Mucosa of descending colon (tissue), 3 donors: Measurements from ENCODE around the gene BUB3. TPM values are rescaled to one million over a fixed set of nuclear protein-coding genes. Genes with fewer than 3 reads are reported as not detected.

Experiments used
- ATAC-seq: fragments of 200-7000 bp; cut with Tn5 transposase; one replicate; pipeline ENCODE4 v1.9.1; 2020; ENCODE audit warnings: mild to moderate bottlenecking, moderate library complexity
- DNase-seq, 3 donors: peaks; one replicate each; pipeline ENCODE4 v3.0.0-alpha.2; 2020
- H3K36me3 ChIP-seq: fragments of 200-600 bp; one replicate; pipeline ENCODE4 v1.8.0; 2021; ENCODE audit warnings: low read depth, mild to moderate bottlenecking
- H3K4me1 ChIP-seq: fragments of 200-600 bp; one replicate; pipeline ENCODE4 v1.8.0; 2021; ENCODE audit warnings: low read depth, mild to moderate bottlenecking
- H3K4me3 ChIP-seq: fragments of 200-600 bp; one replicate; pipeline ENCODE4 v1.8.0; 2021; ENCODE audit warnings: mild to moderate bottlenecking
- H3K9me3 ChIP-seq: fragments of 200-600 bp; one replicate; pipeline ENCODE4 v1.8.0; 2021; ENCODE audit warnings: mild to moderate bottlenecking
- CTCF ChIP-seq: fragments of 200-600 bp; IDR thresholded peaks from one replicate; pipeline ENCODE4 v1.8.0; 2022; ENCODE audit warnings: antibody characterized with exemption, mild to moderate bottlenecking
- intact Hi-C, 2 donors: fragments of 100-400 bp; cut with DNase I in 1 of 2; cut with micrococcal nuclease in 1 of 2; formaldehyde crosslinking; loops; one replicate each; pipeline versions ENCODE4 v1.11.0 to v1.11.1; 2022; cut with DNase I, micrococcal nuclease
- total RNA-seq, 3 donors: library from RNA; stranded (reverse); fragmentation: NEBNext Ultra II Directional in 2 of 3; extraction: Animal tissue kit (Norgen Biotek cat#: 25700) in 2 of 3; gene quantifications; one replicate each; pipeline versions ENCODE4 v1.2.1 to v1.2.4, GENCODE V29; 2021 to 2023
- donor health status: DM: no; HTN: no; CAD: no; lungs with moderate emphysema.
- donor health status: DM: no; HTN: no; CAD: no.
- donor health status: DM: no; HTN: yes; CAD: no.

Gene BUB3
- total RNA-seq, 3 donors from 2014 or later, result 65.0 to 81.1 (median 68.4) TPM

DNA sequence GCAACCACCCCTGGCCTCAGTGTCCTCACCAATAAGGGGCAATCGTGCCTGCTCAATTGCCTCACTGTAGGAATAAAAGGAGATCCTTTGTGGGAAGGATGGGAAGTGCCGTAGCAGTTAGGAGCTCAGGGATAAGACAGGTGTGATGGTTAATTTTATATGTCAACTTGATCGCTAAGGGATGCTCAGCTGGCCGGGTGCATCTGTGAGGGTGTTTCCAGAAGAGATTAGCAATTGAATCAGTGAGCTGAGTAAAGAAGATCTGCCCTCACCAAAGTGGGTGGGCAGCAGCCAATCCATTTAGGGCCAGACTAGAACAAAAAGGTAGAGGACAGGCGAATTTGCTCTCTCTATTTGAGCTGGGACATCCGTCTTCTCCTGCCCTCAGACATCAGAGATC, 46.3 kb downstream of the BUB3 start:
- Histone ChIP-seq H3K4me3 (no peak overlapping the region), H3K36me3 (no peaks in the 10 kb centered on the region), H3K4me1 (no peaks in the 10 kb centered on the region), H3K9me3 (no peaks in the 10 kb centered on the region)
- no peak for ATAC-seq
- intact Hi-C loops, result no loop called here
- TF ChIP-seq CTCF, result no peak
- no peak for DNase-seq

DNA sequence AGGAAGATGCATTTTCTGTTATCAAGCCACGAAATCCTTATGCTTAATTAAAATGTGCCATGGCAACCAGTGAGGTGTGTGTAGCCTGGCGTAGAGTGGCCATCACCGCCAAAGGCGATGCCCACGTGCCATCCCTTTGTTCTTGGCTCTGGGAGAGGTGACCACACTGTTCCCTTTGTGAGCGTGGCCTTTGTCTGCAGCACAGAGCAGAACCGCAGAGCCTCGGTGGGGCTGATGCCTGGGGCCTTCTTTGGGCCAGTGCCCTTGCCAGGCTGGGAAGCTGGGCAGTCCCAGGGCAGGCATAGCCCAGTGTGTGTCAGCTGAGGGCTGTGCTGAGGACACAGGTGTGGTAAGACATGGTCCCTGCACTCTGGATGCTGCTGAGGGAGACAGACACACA, 48.3 kb downstream of the BUB3 start:
- Histone ChIP-seq H3K4me1 (no peaks in the 10 kb centered on the region), H3K4me3 (no peak overlapping the region), H3K9me3 (peaks cover 2% of the 10 kb centered on the region), H3K36me3 (no peaks in the 10 kb centered on the region)
- intact Hi-C loops, result no loop called here
- DNase-seq, result no peak
- ATAC-seq, result no peak
- no peak for TF ChIP-seq CTCF

DNA sequence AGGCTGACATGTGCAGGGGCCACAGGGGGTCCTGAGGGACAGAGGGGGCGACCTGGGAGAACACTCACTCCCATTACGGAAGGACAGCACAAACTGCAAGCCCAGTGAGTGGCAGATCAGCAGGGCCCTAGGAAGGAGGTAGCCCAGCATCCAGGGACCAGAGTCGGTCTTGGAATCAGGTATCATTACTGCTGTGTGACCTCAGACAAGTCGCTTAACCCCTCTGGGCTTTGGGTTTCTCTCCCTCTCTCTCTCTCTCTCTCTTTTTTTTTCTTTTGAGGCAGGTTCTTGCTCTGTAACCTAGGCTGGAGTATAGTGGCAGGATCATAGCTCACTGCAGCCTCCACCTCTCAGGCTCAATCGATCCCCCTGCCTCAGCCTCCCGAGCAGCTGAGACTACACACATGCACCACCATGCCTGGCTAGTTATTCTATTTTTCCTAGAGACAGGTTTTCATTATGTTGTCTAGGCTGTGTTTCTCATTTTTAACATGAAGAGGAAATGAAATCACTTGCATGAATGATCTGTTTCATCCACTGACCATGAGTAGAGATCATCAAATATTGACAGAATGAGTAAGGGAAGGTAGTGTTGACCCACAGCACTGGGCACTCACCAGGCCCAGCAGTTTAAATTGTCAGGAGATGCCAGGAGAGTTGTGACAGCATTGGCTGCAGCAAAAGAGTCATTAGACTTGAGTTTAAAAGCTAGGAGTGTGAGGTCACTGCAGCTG, 49.4 kb downstream of the BUB3 start:
- H3K36me3 ChIP-seq, result no peaks in the 10 kb centered on the region
- DNase-seq, result no peak
- H3K4me1 ChIP-seq, result no peaks in the 10 kb centered on the region
- H3K4me3 ChIP-seq, result no peak overlapping the region
- no peak for TF ChIP-seq CTCF
- peak; percentile 52 for ATAC-seq
- intact Hi-C loops, result no loop called here
- H3K9me3 ChIP-seq, result peaks cover 10% of the 10 kb centered on the region

DNA sequence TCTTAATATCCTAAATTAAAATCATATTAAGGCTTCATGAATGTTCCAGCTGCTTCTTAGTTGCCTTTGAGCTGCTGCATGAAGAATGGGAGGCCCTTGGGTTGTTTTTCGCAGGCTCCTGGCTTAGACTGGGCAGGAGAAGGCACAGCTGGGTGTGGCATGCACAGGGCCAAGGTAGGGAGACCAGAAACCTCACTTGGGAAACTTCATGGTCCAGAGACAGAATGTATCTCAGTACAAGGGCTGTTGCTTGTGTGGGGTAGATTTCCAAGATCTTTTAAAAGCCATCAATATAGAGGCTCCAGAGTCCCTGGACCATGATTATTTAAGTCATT, 49.9 kb downstream of the BUB3 start:
- Histone ChIP-seq H3K4me3 (no peak overlapping the region), H3K9me3 (peaks cover 10% of the 10 kb centered on the region), H3K36me3 (no peaks in the 10 kb centered on the region), H3K4me1 (no peaks in the 10 kb centered on the region)
- intact Hi-C loops, result no loop called here
- TF ChIP-seq CTCF, result no peak
- DNase-seq (no peak), ATAC-seq (no peak)

- DNase-seq (no peak), ATAC-seq (no peak)
- intact Hi-C loops, result no loop called here
- Histone ChIP-seq H3K4me3 (no peak overlapping the region), H3K36me3 (no peaks in the 10 kb centered on the region), H3K9me3 (peaks cover 10% of the 10 kb centered on the region), H3K4me1 (no peaks in the 10 kb centered on the region)
- no peak for TF ChIP-seq CTCF
Observed at GRCh38 chr10:123205041-123205440, 50.8 kb downstream of the BUB3 start.

GRCh38 chr10:123212063-123212462, 57.9 kb downstream of the BUB3 start:
- DNase-seq (no peak), ATAC-seq (no peak)
- no peaks in the 10 kb centered on the region for H3K36me3 ChIP-seq
- no peak for TF ChIP-seq CTCF
- peaks cover 10% of the 10 kb centered on the region for H3K9me3 ChIP-seq
- H3K4me1 ChIP-seq, result no peaks in the 10 kb centered on the region
- intact Hi-C loops, result no loop called here
- H3K4me3 ChIP-seq, result no peak overlapping the region
